ENCODE data around the gene ZNF710. TPM values are rescaled to one million over a fixed set of nuclear protein-coding genes. Genes with fewer than 3 reads are reported as not detected.
A peak's percentile ranks its signal among the peaks of the same experiment; 100 is the strongest.

The ZNF710 gene
- total and polyA plus RNA-seq, 2 of the 4 experiments (the other 2 are of a cell fraction) = 7.6 to 8.2 TPM

GRCh38 chr15:90037961-90038631 lies 37.0 kb downstream of the ZNF710 start:
- H3K79me1 ChIP-seq (ENCODE audit: low read depth in 1 of 2, low read length in 2 of 2) = peaks cover 42 to 76% of the 10 kb centered on the region in 2 experiments

More at GRCh38 chr15:90037961-90038631, 37.0 kb downstream of the ZNF710 start:
- Histone ChIP-seq H2BK5ac (ENCODE audit: low read depth, low read length, poor library complexity, severe bottlenecking) (peak overlapping the region; percentile 36), H2AFZ (replicated peaks; ENCODE audit: low read length, poor library complexity) (no peak overlapping the region), H2AK9ac (replicated peaks; ENCODE audit: low read depth, low read length, poor library complexity) (peak overlapping the region; percentile 42), H4K20me1 (ENCODE audit: insufficient read depth, low read length) (peaks cover 7% of the 10 kb centered on the region), H2AK5ac (ENCODE audit: low read depth, low read length) (peak overlapping the region; percentile 59), H2BK15ac (ENCODE audit: low read depth, low read length) (peak overlapping the region; percentile 31; the same call in 2 of the 3 replicates), H2BK20ac (ENCODE audit: low read depth, low read length) (peak overlapping the region; percentile 64), H3K36me3 (ENCODE audit: control insufficient read depth, insufficient read depth, low read length) (no peaks in the 10 kb centered on the region), H3K4ac (ENCODE audit: low read depth, low read length) (peak overlapping the region; percentile 17), H4K5ac (ENCODE audit: low read depth, low read length) (peak overlapping the region; percentile 2), H4K91ac (ENCODE audit: insufficient read depth, low read depth, low read length) (peak overlapping the region; percentile 56), H3K9me3 (ENCODE audit: control insufficient read depth, insufficient read depth, low read length) (no peaks in the 10 kb centered on the region), H3K14ac (replicated peaks; ENCODE audit: low read depth, low read length) (peak overlapping the region; percentile 68), H3K27me3 (ENCODE audit: control insufficient read depth, insufficient read depth, low read length) (no peaks in the 10 kb centered on the region), H4K8ac (ENCODE audit: low read depth in 2 of 2, low read length in 2 of 2) (peak overlapping the region in 1 of 2 experiments; percentile 53; a peak in 2 of 4 replicates), H3K56ac (ENCODE audit: extremely low read depth, insufficient read depth, low read length) (no peak overlapping the region), H3K4me1 (ENCODE audit: control insufficient read depth, insufficient read depth, low read length) (peaks cover 32% of the 10 kb centered on the region), H3K23ac (ENCODE audit: low read depth, low read length) (peak overlapping the region; percentile 11; the same call in 1 of the 2 replicates), H3K18ac (ENCODE audit: low read depth, low read length) (peak overlapping the region; percentile 38), H3K4me3 (ENCODE audit: insufficient read depth, low read depth, low read length) (no peak overlapping the region), H3K9ac (ENCODE audit: low read depth, low read length) (no peak overlapping the region), H3K9me1 (ENCODE audit: insufficient read depth, low read length) (peaks cover 39% of the 10 kb centered on the region), H3K27ac (ENCODE audit: insufficient read depth, low read length) (peak overlapping the region; percentile 53), H3K4me2 (ENCODE audit: low read depth, low read length) (peak overlapping the region; percentile 1; the same call in 1 of the 2 replicates), H2BK120ac (ENCODE audit: low read depth, low read length) (peak overlapping the region; percentile 60; the same call in 1 of the 2 replicates)
- no peak for ATAC-seq (ENCODE audit: low read depth)
- no TSS peak for BruUV-seq (replicated peaks)
- in situ Hi-C loops (cut with MboI; ENCODE audit: low sequenced_read_pairs) (no loop called here), dilution Hi-C loops (cut with HindIII; ENCODE audit: low sequenced_read_pairs, unreplicated experiment) (no loop called here), intact Hi-C loops (cut with micrococcal nuclease) (loop anchor here (2.0 kb wide), 1 partner anchor 33 kb away; no protein-coding TSS in a partner anchor)
- ChIA-PET CTCF (interaction anchor here (1.1 kb wide), 1 partner anchor 11 kb away, joined by 3 read pairs; no protein-coding TSS in a partner anchor), POLR2A (ENCODE audit: unreplicated experiment) (no interaction called here)
- DNase-seq = peak; percentile 53
- TF ChIP-seq NFE2L2 (IDR thresholded peaks at IDR 0.05; ENCODE audit: low read depth, low read length) (peak; percentile 94), MAFK (IDR thresholded peaks at IDR 0.05; ENCODE audit: low read depth, low read length) (peak; percentile 82), USF2 (IDR thresholded peaks at IDR 0.05; ENCODE audit: low read depth, low read length) (peak; percentile 46; the same call in 1 of the 2 replicates), CEBPB (IDR thresholded peaks at IDR 0.05; ENCODE audit: low read depth, low read length) (no peak)
- WGBS, 2 experiments (ENCODE audit: extremely low coverage in 2 of 2, insufficient read length in 1 of 2) = 80% methylated on average over 1 of the region's 14 CpGs; no CpG with 5 or more reads in 1 of the 2 experiments
